Measurements from ENCODE around the gene APC2. TPM values are rescaled to one million over a fixed set of nuclear protein-coding genes. Genes with fewer than 3 reads are reported as not detected.
A peak's percentile ranks its signal among the peaks of the same experiment; 100 is the strongest.

APC2 gene
- total RNA-seq, 1 donor from 2014 or later: 1.3 TPM

DNA sequence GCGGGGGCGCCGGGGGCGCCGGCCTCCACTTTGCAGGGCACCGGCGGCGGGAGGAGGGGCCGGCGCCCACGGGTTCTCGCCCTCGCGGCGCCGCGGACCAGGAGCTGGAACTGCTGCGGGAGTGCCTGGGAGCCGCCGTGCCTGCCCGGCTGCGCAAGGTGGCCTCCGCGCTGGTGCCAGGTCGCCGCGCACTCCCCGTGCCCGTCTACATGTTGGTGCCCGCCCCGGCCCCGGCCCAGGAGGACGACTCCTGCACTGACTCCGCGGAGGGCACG is 17.2 kb downstream of the APC2 start:
- DNase-seq (ENCODE audit: low spot score): no peak
- H3K4me3 Mint-ChIP-seq: no peak overlapping the region
- TF ChIP-seq, protein P1, sequence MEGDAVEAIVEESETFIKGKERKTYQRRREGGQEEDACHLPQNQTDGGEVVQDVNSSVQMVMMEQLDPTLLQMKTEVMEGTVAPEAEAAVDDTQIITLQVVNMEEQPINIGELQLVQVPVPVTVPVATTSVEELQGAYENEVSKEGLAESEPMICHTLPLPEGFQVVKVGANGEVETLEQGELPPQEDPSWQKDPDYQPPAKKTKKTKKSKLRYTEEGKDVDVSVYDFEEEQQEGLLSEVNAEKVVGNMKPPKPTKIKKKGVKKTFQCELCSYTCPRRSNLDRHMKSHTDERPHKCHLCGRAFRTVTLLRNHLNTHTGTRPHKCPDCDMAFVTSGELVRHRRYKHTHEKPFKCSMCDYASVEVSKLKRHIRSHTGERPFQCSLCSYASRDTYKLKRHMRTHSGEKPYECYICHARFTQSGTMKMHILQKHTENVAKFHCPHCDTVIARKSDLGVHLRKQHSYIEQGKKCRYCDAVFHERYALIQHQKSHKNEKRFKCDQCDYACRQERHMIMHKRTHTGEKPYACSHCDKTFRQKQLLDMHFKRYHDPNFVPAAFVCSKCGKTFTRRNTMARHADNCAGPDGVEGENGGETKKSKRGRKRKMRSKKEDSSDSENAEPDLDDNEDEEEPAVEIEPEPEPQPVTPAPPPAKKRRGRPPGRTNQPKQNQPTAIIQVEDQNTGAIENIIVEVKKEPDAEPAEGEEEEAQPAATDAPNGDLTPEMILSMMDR (IDR thresholded peaks at IDR 0.05): no peak
- TF ChIP-seq EZH2 (IDR thresholded peaks at IDR 0.05): no peak
- no peak for TF ChIP-seq EZH2phosphoT487 (IDR thresholded peaks at IDR 0.05)
- Histone ChIP-seq H3K9ac (no peak overlapping the region), H3K36me3 (no peaks in the 10 kb centered on the region), H3K4me1 (peaks cover 42% of the 10 kb centered on the region), H3K4me2 (peak overlapping the region; percentile 72), H3K9me3 (ENCODE audit: low read depth) (no peaks in the 10 kb centered on the region), H3F3A (ENCODE audit: low read depth) (peaks cover 50% of the 10 kb centered on the region), H3K27me3 (peaks cover 96% of the 10 kb centered on the region), H3K79me2 (ENCODE audit: low read depth) (no peaks in the 10 kb centered on the region), H3K27ac (no peak overlapping the region), H3K4me3 (peak overlapping the region; percentile 37), H2AFZ (replicated peaks) (no peak overlapping the region), H4K20me1 (ENCODE audit: low read depth) (peaks cover 92% of the 10 kb centered on the region)
- peaks cover 4% of the 10 kb centered on the region for H3K4me1 Mint-ChIP-seq
- no peaks in the 10 kb centered on the region for H3K9me3 Mint-ChIP-seq
- peaks cover 24% of the 10 kb centered on the region for H3K27me3 Mint-ChIP-seq (ENCODE audit: insufficient read depth, low read depth)
- H3K27ac Mint-ChIP-seq: no peak overlapping the region
- H3K36me3 Mint-ChIP-seq: peaks cover 1% of the 10 kb centered on the region

DNA sequence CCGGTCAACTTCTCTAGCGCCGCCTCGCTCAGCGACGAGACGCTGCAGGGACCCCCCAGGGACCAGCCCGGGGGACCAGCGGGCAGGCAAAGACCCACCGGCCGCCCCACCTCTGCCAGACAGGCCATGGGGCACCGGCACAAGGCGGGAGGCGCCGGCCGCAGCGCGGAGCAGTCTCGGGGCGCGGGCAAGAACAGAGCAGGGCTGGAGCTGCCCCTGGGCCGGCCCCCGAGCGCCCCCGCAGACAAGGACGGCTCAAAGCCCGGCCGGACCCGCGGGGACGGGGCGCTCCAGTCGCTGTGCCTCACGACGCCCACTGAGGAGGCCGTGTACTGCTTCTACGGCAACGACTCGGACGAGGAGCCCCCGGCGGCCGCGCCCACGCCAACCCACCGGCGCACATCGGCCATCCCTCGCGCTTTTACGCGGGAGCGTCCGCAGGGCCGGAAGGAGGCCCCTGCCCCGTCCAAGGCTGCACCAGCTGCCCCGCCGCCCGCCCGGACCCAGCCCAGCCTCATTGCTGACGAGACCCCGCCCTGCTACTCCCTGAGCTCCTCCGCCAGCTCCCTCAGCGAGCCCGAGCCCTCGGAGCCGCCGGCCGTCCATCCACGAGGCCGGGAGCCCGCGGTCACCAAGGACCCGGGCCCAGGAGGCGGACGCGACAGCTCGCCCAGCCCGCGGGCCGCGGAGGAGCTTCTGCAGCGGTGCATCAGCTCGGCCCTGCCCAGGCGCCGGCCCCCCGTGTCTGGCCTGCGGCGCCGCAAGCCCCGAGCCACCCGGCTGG is 17.8 kb downstream of the APC2 start:
- peaks cover 1% of the 10 kb centered on the region for H3K36me3 Mint-ChIP-seq
- Histone ChIP-seq H3K27me3 (peaks cover 99% of the 10 kb centered on the region), H3K9me3 (ENCODE audit: low read depth) (no peaks in the 10 kb centered on the region), H3K4me3 (peak overlapping the region; percentile 37), H3K36me3 (no peaks in the 10 kb centered on the region), H2AFZ (replicated peaks) (no peak overlapping the region), H3K79me2 (ENCODE audit: low read depth) (no peaks in the 10 kb centered on the region), H3K9ac (no peak overlapping the region), H3K4me2 (peak overlapping the region; percentile 72), H3F3A (ENCODE audit: low read depth) (peaks cover 50% of the 10 kb centered on the region), H3K27ac (no peak overlapping the region), H3K4me1 (peaks cover 43% of the 10 kb centered on the region), H4K20me1 (ENCODE audit: low read depth) (peaks cover 95% of the 10 kb centered on the region)
- H3K27me3 Mint-ChIP-seq (ENCODE audit: insufficient read depth, low read depth): peaks cover 26% of the 10 kb centered on the region
- H3K9me3 Mint-ChIP-seq: no peaks in the 10 kb centered on the region
- TF ChIP-seq EZH2 (IDR thresholded peaks at IDR 0.05) (peak; percentile 97), EZH2phosphoT487 (IDR thresholded peaks at IDR 0.05) (peak; percentile 89)
- TF ChIP-seq, protein P1 (IDR thresholded peaks at IDR 0.05): peak; percentile 9
- DNase-seq (ENCODE audit: low spot score): peak; percentile 66
- peaks cover 4% of the 10 kb centered on the region for H3K4me1 Mint-ChIP-seq
- no peak overlapping the region for H3K4me3 Mint-ChIP-seq
- no peak overlapping the region for H3K27ac Mint-ChIP-seq

DNA sequence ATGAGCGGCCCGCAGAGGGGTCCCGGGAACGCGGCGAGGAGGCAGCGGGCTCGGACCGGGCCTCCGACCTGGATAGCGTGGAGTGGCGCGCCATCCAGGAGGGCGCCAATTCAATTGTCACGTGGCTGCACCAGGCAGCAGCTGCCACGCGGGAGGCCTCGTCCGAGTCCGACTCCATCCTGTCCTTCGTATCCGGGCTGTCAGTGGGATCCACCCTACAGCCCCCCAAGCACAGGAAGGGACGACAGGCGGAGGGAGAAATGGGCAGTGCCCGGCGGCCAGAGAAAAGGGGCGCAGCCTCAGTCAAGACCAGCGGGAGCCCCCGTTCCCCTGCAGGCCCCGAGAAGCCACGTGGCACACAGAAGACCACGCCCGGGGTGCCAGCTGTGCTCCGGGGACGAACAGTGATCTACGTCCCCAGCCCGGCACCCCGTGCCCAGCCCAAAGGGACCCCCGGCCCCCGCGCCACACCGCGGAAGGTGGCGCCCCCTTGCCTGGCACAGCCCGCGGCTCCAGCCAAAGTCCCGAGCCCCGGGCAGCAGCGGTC is 18.4 kb downstream of the APC2 start:
- Histone ChIP-seq H2AFZ (replicated peaks) (no peak overlapping the region), H3F3A (ENCODE audit: low read depth) (peaks cover 50% of the 10 kb centered on the region), H3K4me2 (peak overlapping the region; percentile 72), H3K27me3 (peaks cover 100% of the 10 kb centered on the region), H3K79me2 (ENCODE audit: low read depth) (no peaks in the 10 kb centered on the region), H3K36me3 (no peaks in the 10 kb centered on the region), H3K4me3 (peak overlapping the region; percentile 16), H3K27ac (no peak overlapping the region), H3K9ac (no peak overlapping the region), H4K20me1 (ENCODE audit: low read depth) (peaks cover 95% of the 10 kb centered on the region), H3K9me3 (ENCODE audit: low read depth) (no peaks in the 10 kb centered on the region), H3K4me1 (peaks cover 43% of the 10 kb centered on the region)
- H3K27ac Mint-ChIP-seq: no peak overlapping the region
- TF ChIP-seq, protein P1 (IDR thresholded peaks at IDR 0.05): no peak
- peak; percentile 80 for TF ChIP-seq EZH2phosphoT487 (IDR thresholded peaks at IDR 0.05)
- peak; percentile 84 for TF ChIP-seq EZH2 (IDR thresholded peaks at IDR 0.05)
- peaks cover 4% of the 10 kb centered on the region for H3K36me3 Mint-ChIP-seq
- peaks cover 4% of the 10 kb centered on the region for H3K4me1 Mint-ChIP-seq
- H3K9me3 Mint-ChIP-seq: no peaks in the 10 kb centered on the region
- no peak overlapping the region for H3K4me3 Mint-ChIP-seq
- DNase-seq (ENCODE audit: low spot score): no peak
- H3K27me3 Mint-ChIP-seq (ENCODE audit: insufficient read depth, low read depth): peaks cover 30% of the 10 kb centered on the region
